Tibial artery (tissue), 4 donors: ENCODE measurements around the gene FCRLB.

Experiments used
- DNase-seq, 2 donors: peaks; one replicate each; pipeline ENCODE4 v3.0.0-alpha.2; 2019
- H3K27ac ChIP-seq, 2 donors: fragments of 200-600 bp; sonication (generic) in 1 of 2; 1 replicate in 1 of 2; 2 replicates in 1 of 2; pipeline ENCODE4 v1.5.1; 2018 to 2019; ENCODE audit warnings: mild to moderate bottlenecking in 1 of 2
- H3K27me3 ChIP-seq, 2 donors: fragments of 200-600 bp; sonication (generic) in 1 of 2; one replicate each; pipeline versions ENCODE4 v1.5.1 to v1.6.0; 2016 to 2019
- H3K36me3 ChIP-seq, 3 donors: fragments of 200-600 bp; sonication (generic) in 2 of 3; one replicate each; pipeline ENCODE4 v1.5.1; 2016 to 2019; ENCODE audit warnings: mild to moderate bottlenecking in 2 of 3
- H3K4me1 ChIP-seq, 4 donors: fragments of 200-600 bp; sonication (generic) in 2 of 4; 1 replicate in 3 of 4; 2 replicates in 1 of 4; pipeline ENCODE4 v1.5.1; 2016 to 2019
- H3K4me3 ChIP-seq, 2 donors: fragments of 200-600 bp; sonication (generic) in 1 of 2; 1 replicate in 1 of 2; 2 replicates in 1 of 2; pipeline ENCODE4 v1.5.1; 2018 to 2019; ENCODE audit warnings: mild to moderate bottlenecking in 2 of 2
- H3K9me3 ChIP-seq, 3 donors: fragments of 200-600 bp; sonication (generic) in 1 of 3; one replicate each; pipeline ENCODE4 v1.5.1; 2016 to 2019
- CTCF ChIP-seq, 2 experiments: fragments of 200-600 bp in 1 of 2; fragments of 450-650 bp in 1 of 2; IDR thresholded peaks; one replicate each; pipeline ENCODE4 v1.5.1; 2017 to 2019; ENCODE audit warnings: antibody characterized with exemption in 2 of 2, mild to moderate bottlenecking in 1 of 2, moderate library complexity in 1 of 2
- intact Hi-C: fragments of 100-400 bp; cut with DNase I; formaldehyde crosslinking; loops from one replicate; pipeline ENCODE4 v1.15.0; 2023; ENCODE audit warnings: low total_unique reads

FCRLB gene

DNA sequence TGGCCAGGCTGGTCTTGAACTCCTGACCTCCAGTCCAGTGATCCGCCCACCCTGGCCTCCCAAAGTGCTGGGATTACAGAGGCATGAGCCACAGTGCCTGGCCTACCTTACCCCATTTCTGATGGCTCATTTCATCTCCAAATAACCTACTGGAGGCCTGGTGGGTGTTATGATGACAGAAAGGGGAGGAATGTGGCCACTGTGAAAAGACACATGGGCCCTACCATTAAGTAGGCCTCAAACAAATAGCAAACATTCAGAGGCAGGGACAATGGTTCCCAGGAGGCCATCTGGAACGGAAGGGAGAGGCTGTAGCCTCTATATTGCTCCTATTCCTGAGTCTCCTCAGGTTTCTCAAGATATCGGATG, 15.2 kb upstream of the FCRLB start:
- no peaks in the 10 kb centered on the region for H3K27me3 ChIP-seq
- H3K4me3 ChIP-seq: no peak overlapping the region
- H3K9me3 ChIP-seq: no peaks in the 10 kb centered on the region
- intact Hi-C loops: no loop called here
- peaks cover 0 to 13% (median 3%) of the 10 kb centered on the region in 4 donors for H3K4me1 ChIP-seq
- no peak for DNase-seq
- no peaks in the 10 kb centered on the region for H3K36me3 ChIP-seq
- peak overlapping the region; percentile 34 to 38 for H3K27ac ChIP-seq
- TF ChIP-seq CTCF (IDR thresholded peaks at IDR 0.05): no peak

GRCh38 chr1:161706482-161707347, 14.6 kb upstream of the FCRLB start, which contains the start of gene FCRLA:
FCRLA (plus strand) TSS chr1:161707229; CDS start chr1:161707265, 36 bp downstream.
- peak within 1 kb of the TSS; percentile 34 to 38 for H3K27ac ChIP-seq
- intact Hi-C loops: no loop called here
- no peak for TF ChIP-seq CTCF (IDR thresholded peaks at IDR 0.05)
- H3K4me3 ChIP-seq: no peak within 1 kb of the TSS
- no peaks in the 10 kb centered on the region for H3K9me3 ChIP-seq
- DNase-seq: no peak
- no peaks in the 10 kb centered on the region for H3K36me3 ChIP-seq
- H3K27me3 ChIP-seq: no peaks in the 10 kb centered on the region
- peaks cover 0 to 13% (median 3%) of the 10 kb centered on the region in 4 donors for H3K4me1 ChIP-seq

- H3K36me3 ChIP-seq: no peaks in the 10 kb centered on the region
- H3K27ac ChIP-seq: no peak overlapping the region
- DNase-seq: no peak
- TF ChIP-seq CTCF (IDR thresholded peaks at IDR 0.05): no peak
- peaks cover 0 to 13% (median 3%) of the 10 kb centered on the region in 4 donors for H3K4me1 ChIP-seq
- intact Hi-C loops: no loop called here
- H3K27me3 ChIP-seq: no peaks in the 10 kb centered on the region
- H3K9me3 ChIP-seq: no peaks in the 10 kb centered on the region
- H3K4me3 ChIP-seq: no peak overlapping the region
Observed at GRCh38 chr1:161707503-161707902, 13.8 kb upstream of the FCRLB start.

- no peaks in the 10 kb centered on the region for H3K27me3 ChIP-seq
- H3K4me1 ChIP-seq: peaks cover 0 to 13% (median 3%) of the 10 kb centered on the region in 4 donors
- TF ChIP-seq CTCF (IDR thresholded peaks at IDR 0.05): no peak
- no peaks in the 10 kb centered on the region for H3K36me3 ChIP-seq
- DNase-seq: no peak
- no peak overlapping the region for H3K27ac ChIP-seq
- H3K4me3 ChIP-seq: no peak overlapping the region
- intact Hi-C loops: no loop called here
- H3K9me3 ChIP-seq: no peaks in the 10 kb centered on the region
Observed at GRCh38 chr1:161709373-161709772, 12.0 kb upstream of the FCRLB start.

GRCh38 chr1:161710560-161710959, 10.8 kb upstream of the FCRLB start:
- Histone ChIP-seq H3K36me3 (no peaks in the 10 kb centered on the region), H3K27me3 (peaks cover 0 to under 1% of the 10 kb centered on the region in 2 donors), H3K4me1 (peaks cover 0 to 13% (median 3%) of the 10 kb centered on the region in 4 donors), H3K27ac (no peak overlapping the region), H3K4me3 (no peak overlapping the region), H3K9me3 (no peaks in the 10 kb centered on the region)
- no peak for DNase-seq
- TF ChIP-seq CTCF (IDR thresholded peaks at IDR 0.05): no peak
- intact Hi-C loops: no loop called here
